Trophoblast cell (in vitro differentiated cells and primary cell): ENCODE results near the gene RPL26.
"Not testable (repeated sequence)": the region's sequence is repeated elsewhere in the genome, so short reads cannot be mapped to it uniquely, and the experiment has no call there.

Experiments
- DNase-seq, 2 donors: peaks; one replicate each; pipeline ENCODE4 v3.0.0-alpha.2; 2016
- H2AFZ ChIP-seq: 2 replicates; pipeline ENCODE4 v1.6.1; 2013; ENCODE audit warnings: low read length, moderate library complexity, mild to moderate bottlenecking; ENCODE audit not compliant: insufficient read depth, poor library complexity
- H2AK5ac ChIP-seq: 2 replicates; pipeline ENCODE4 v1.6.1; 2013; ENCODE audit warnings: mild to moderate bottlenecking, low read length
- H2BK120ac ChIP-seq: 2 replicates; pipeline ENCODE4 v1.6.1; 2013; ENCODE audit warnings: low read length, mild to moderate bottlenecking, moderate library complexity; ENCODE audit not compliant: insufficient read depth, poor library complexity
- H2BK12ac ChIP-seq: 2 replicates; pipeline ENCODE4 v1.6.1; 2013; ENCODE audit warnings: mild to moderate bottlenecking, low read length, moderate library complexity
- H2BK5ac ChIP-seq: 2 replicates; pipeline ENCODE4 v1.6.1; 2013; ENCODE audit warnings: low read length, low read depth, moderate library complexity, mild to moderate bottlenecking; ENCODE audit not compliant: poor library complexity
- H3K14ac ChIP-seq: 2 replicates; pipeline ENCODE4 v1.6.1; 2013; ENCODE audit warnings: mild to moderate bottlenecking, low read length
- H3K18ac ChIP-seq: 2 replicates; pipeline ENCODE4 v1.6.1; 2013; ENCODE audit warnings: mild to moderate bottlenecking, low read length
- H3K23ac ChIP-seq: 2 replicates; pipeline ENCODE4 v1.6.1; 2013; ENCODE audit warnings: low read length
- H3K27ac ChIP-seq: 2 replicates; pipeline ENCODE4 v1.5.1; 2013; ENCODE audit warnings: low read depth, mild to moderate bottlenecking, inconsistent platforms, low read length, moderate library complexity
- H3K27me3 ChIP-seq: 2 replicates; pipeline ENCODE4 v1.6.1; 2013; ENCODE audit warnings: inconsistent platforms, mild to moderate bottlenecking, low read length, moderate library complexity; ENCODE audit not compliant: insufficient read depth
- H3K36me3 ChIP-seq, 2 experiments: 1 replicate in 1 of 2; 2 replicates in 1 of 2; pipeline ENCODE4 v1.6.1; 2013; ENCODE audit warnings: low read length in 2 of 2, mild to moderate bottlenecking in 2 of 2, moderate library complexity in 1 of 2; ENCODE audit not compliant: insufficient read depth in 2 of 2, control insufficient read depth in 1 of 2
- H3K4ac ChIP-seq: 2 replicates; pipeline ENCODE4 v1.6.1; 2013; ENCODE audit warnings: low read depth, mild to moderate bottlenecking, low read length, moderate library complexity
- H3K4me1 ChIP-seq, 2 experiments: 1 replicate in 1 of 2; 2 replicates in 1 of 2; pipeline ENCODE4 v1.6.1; 2013; ENCODE audit warnings: low read length in 2 of 2, mild to moderate bottlenecking in 2 of 2, moderate library complexity in 1 of 2; ENCODE audit not compliant: insufficient read depth in 2 of 2, control insufficient read depth in 1 of 2
- H3K4me2 ChIP-seq: 2 replicates; pipeline ENCODE4 v1.6.1; 2013; ENCODE audit warnings: inconsistent platforms, mild to moderate bottlenecking, low read length, moderate library complexity
- H3K4me3 ChIP-seq: 2 replicates; pipeline ENCODE4 v1.5.1; 2013; ENCODE audit warnings: mild to moderate bottlenecking, low read depth, low read length, inconsistent platforms
- H3K79me1 ChIP-seq: one replicate; pipeline ENCODE4 v1.6.1; 2013; ENCODE audit warnings: low read length
- H3K79me2 ChIP-seq: 2 replicates; pipeline ENCODE4 v1.6.1; 2013; ENCODE audit warnings: low read length, mild to moderate bottlenecking; ENCODE audit not compliant: control insufficient read depth, insufficient read depth, poor library complexity
- H3K9ac ChIP-seq: 2 replicates; pipeline ENCODE4 v1.6.1; 2013; ENCODE audit warnings: mild to moderate bottlenecking, low read length
- H3K9me3 ChIP-seq: 2 replicates; pipeline ENCODE4 v1.6.1; 2013; ENCODE audit warnings: low read depth, mild to moderate bottlenecking, control low read depth, inconsistent platforms, low read length; ENCODE audit not compliant: insufficient read depth
- H4K12ac ChIP-seq: 2 replicates; pipeline ENCODE4 v1.6.1; 2013; ENCODE audit warnings: low read depth, mild to moderate bottlenecking, low read length, moderate library complexity
- H4K8ac ChIP-seq: 2 replicates; pipeline ENCODE4 v1.6.1; 2013; ENCODE audit warnings: low read depth, mild to moderate bottlenecking, low read length, moderate library complexity
- H4K91ac ChIP-seq: one replicate; pipeline ENCODE4 v1.6.1; 2013; ENCODE audit warnings: low read depth, mild to moderate bottlenecking, low read length, moderate library complexity
- WGBS: extraction: QIAGEN DNeasy Blood & Tissue Kit; methylation state at CpG from one replicate; pipeline ENCODE4 v1.1.7; 2013; ENCODE audit warnings: missing lambda C conversion rate; ENCODE audit not compliant: insufficient read length, insufficient coverage; ENCODE audit errors: extremely low coverage; 5-methylcytosine and 5-hydroxymethylcytosine counted together

Gene RPL26

DNA sequence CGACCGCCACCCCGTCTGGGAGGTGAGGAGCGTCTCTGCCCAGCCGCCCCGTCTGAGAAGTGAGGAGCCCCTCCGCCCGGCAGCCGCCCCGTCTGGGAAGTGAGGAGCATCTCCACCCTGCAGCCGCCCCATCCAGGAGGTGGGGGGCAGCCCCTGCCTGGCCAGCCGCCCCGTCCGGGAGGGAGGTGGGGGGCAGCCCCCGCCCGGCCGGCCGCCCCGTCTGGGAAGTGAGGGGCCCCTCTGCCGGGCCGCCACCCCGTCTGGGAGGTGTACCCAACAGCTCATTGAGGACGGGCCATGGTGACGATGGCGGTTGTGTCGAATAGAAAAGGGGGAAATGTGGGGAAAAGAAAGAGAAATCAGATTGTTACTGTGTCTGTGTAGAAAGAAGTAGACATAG, 9.1 kb downstream of the RPL26 start:
- not testable (repeated sequence) for H2AK5ac ChIP-seq

DNA sequence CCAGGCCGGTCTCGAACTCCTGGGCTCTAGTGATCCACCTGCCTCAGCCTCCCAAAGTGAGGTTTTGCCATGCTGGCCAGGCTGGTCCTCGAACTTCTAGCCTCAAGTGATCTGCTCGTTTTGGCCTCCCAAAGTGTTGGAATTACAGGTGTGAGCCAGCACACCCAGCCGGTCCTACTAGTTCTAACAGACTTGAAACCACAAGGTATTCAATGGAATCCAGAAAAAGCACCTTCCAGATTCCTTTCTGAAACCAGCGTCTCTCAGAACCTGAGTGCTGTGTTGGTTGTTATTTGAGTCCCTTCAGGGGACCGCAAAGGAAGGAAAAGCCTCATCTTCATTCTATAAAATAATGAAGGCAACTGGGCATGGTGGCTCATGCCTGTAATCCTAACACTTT, 10.6 kb downstream of the RPL26 start:
- Histone ChIP-seq H3K4me3 (no peak overlapping the region), H3K9ac (no peak overlapping the region), H3K79me2 (peaks cover 4% of the 10 kb centered on the region), H4K91ac (no peak overlapping the region), H3K27me3 (no peaks in the 10 kb centered on the region), H4K8ac (no peak overlapping the region), H3K4ac (no peak overlapping the region), H3K4me1 (peaks cover 6 to 10% of the 10 kb centered on the region in 2 experiments), H3K4me2 (no peak overlapping the region), H4K12ac (no peak overlapping the region), H2AFZ (no peak overlapping the region), H3K9me3 (no peaks in the 10 kb centered on the region), H2AK5ac (no peak overlapping the region), H2BK120ac (no peak overlapping the region), H3K23ac (no peak overlapping the region), H2BK5ac (no peak overlapping the region), H3K36me3 (peaks cover 8 to 22% of the 10 kb centered on the region in 2 experiments), H2BK12ac (no peak overlapping the region), H3K14ac (no peak overlapping the region), H3K27ac (no peak overlapping the region), H3K79me1 (peaks cover 3% of the 10 kb centered on the region), H3K18ac (no peak overlapping the region)
- no CpG with 5 or more reads among the region's 7 CpGs for WGBS
- peak; percentile 87 to 93 for DNase-seq

More for the DNA sequence above, 9.1 kb downstream of the RPL26 start:
- not testable (repeated sequence) for H2BK5ac ChIP-seq, H3K27ac ChIP-seq, H3K23ac ChIP-seq, H3K4me2 ChIP-seq, H3K4ac ChIP-seq, H2BK12ac ChIP-seq, DNase-seq, H3K79me1 ChIP-seq, H3K27me3 ChIP-seq, H4K8ac ChIP-seq, H3K9ac ChIP-seq, H2BK120ac ChIP-seq, H4K91ac ChIP-seq, H3K4me1 ChIP-seq, H4K12ac ChIP-seq, H3K79me2 ChIP-seq, H3K14ac ChIP-seq, H3K4me3 ChIP-seq, H3K18ac ChIP-seq, H3K9me3 ChIP-seq, H2AFZ ChIP-seq
- peaks cover 13 to 29% of the 10 kb centered on the region in 2 experiments for H3K36me3 ChIP-seq
- no CpG with 5 or more reads among the region's 26 CpGs for WGBS

DNA sequence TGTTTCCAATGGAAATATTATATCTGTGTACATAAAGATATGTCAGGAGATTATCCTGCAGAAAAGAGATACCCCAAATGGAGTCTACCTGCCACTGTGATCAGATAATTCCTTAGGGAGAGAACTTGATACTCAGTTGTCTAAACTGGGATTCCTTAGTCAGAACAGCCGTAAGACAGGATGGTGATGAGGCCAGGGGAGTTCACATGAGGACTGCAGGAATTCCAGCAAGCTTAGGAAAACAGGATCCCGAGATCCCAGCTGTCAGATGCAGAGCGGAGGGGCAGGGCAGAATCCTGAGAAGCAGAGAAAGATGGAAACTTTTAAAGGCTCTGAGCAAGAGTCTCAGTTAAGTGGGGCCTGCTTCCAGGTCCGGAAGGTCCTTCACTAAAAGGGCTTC, 11.2 kb downstream of the RPL26 start:
- H3K9me3 ChIP-seq, result no peaks in the 10 kb centered on the region

DNA sequence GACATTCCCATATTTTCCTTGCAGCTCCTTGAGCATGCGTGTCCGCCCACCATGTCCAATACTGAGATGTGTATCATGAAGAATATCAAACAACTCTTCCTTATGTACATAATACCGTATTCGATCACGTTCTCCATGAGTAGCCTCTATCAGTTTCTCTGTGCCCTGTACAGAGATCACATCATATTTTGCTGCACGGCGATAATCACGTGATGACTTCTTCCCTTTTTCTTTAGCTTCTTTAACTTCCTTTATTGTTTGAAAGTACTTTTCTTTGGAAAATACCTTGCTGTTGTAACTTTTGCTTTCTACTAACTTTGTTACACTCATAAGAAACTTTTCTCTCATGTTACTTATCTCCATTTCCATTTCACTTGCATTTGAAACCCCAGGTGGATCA, 13.0 kb downstream of the RPL26 start:
- no peaks in the 10 kb centered on the region for H3K9me3 ChIP-seq
- no peaks in the 10 kb centered on the region for H3K79me2 ChIP-seq
- H3K27ac ChIP-seq, result no peak overlapping the region
- no peaks in the 10 kb centered on the region for H3K79me1 ChIP-seq
- no peak overlapping the region for H4K8ac ChIP-seq
- H2BK120ac ChIP-seq, result no peak overlapping the region
- H3K4me3 ChIP-seq, result no peak overlapping the region
- no peak overlapping the region for H3K14ac ChIP-seq
- H3K23ac ChIP-seq, result no peak overlapping the region
- H3K4ac ChIP-seq, result no peak overlapping the region
- no peak overlapping the region for H4K91ac ChIP-seq
- H3K18ac ChIP-seq, result no peak overlapping the region
- no peak overlapping the region for H2AK5ac ChIP-seq
- DNase-seq, result peak in 1 of 2 donors; percentile 6
- peaks cover 8 to 19% of the 10 kb centered on the region in 2 experiments for H3K36me3 ChIP-seq
- H3K4me1 ChIP-seq, result peaks cover 7 to 16% of the 10 kb centered on the region in 2 experiments
- H3K9ac ChIP-seq, result no peak overlapping the region
- H2BK5ac ChIP-seq, result no peak overlapping the region
- H2BK12ac ChIP-seq, result no peak overlapping the region
- H3K27me3 ChIP-seq, result no peaks in the 10 kb centered on the region
- WGBS, result no CpG with 5 or more reads among the region's 8 CpGs
- no peak overlapping the region for H3K4me2 ChIP-seq
- no peak overlapping the region for H2AFZ ChIP-seq
- H4K12ac ChIP-seq, result no peak overlapping the region

More for the DNA sequence above, 11.2 kb downstream of the RPL26 start:
- Histone ChIP-seq H2BK120ac (no peak overlapping the region), H3K23ac (no peak overlapping the region), H3K4me2 (no peak overlapping the region), H3K27ac (no peak overlapping the region), H3K18ac (no peak overlapping the region), H2AFZ (no peak overlapping the region), H3K27me3 (no peaks in the 10 kb centered on the region), H4K91ac (no peak overlapping the region), H3K4ac (no peak overlapping the region), H3K79me1 (peaks cover 3% of the 10 kb centered on the region), H2AK5ac (no peak overlapping the region), H3K9ac (no peak overlapping the region), H3K4me1 (peaks cover 4 to 10% of the 10 kb centered on the region in 2 experiments), H2BK12ac (no peak overlapping the region), H3K4me3 (no peak overlapping the region), H3K79me2 (peaks cover 4% of the 10 kb centered on the region), H4K12ac (no peak overlapping the region), H3K36me3 (peaks cover 8 to 20% of the 10 kb centered on the region in 2 experiments), H4K8ac (no peak overlapping the region), H3K14ac (no peak overlapping the region), H2BK5ac (no peak overlapping the region)
- WGBS, result no CpG with 5 or more reads among the region's 4 CpGs
- no peak for DNase-seq
